Caco-2 (cell line): ENCODE measurements around the gene HTR1B. TPM values are rescaled to one million over a fixed set of nuclear protein-coding genes. Genes with fewer than 3 reads are reported as not detected.

Experiments used
- BruUV-seq: library from RNA; stranded (reverse); fragments of 400-500 nt; replicated peaks from 2 replicates; lab custom pipeline; 2021; lab: Mats Ljungman, UMichigan
- CTCF ChIA-PET: fragments of 300-600 bp; sonication (Branson Sonifier 250); formaldehyde crosslinking; loops from one replicate; lab custom pipeline; 2022; ENCODE audit warnings: antibody characterized with exemption; lab: Charles Lee
- POLR2A ChIA-PET: fragments of 300-600 bp; sonication (Branson Sonifier 250); formaldehyde crosslinking; loops from one replicate; lab custom pipeline; 2022; ENCODE audit warnings: antibody characterized with exemption; lab: Charles Lee
- DNase-seq, 2 experiments: peaks; one replicate each; pipeline versions ENCODE4 v3.0.0 to v3.0.0-alpha.2; 2020 to 2022
- H3K27me3 ChIP-seq: replicated peaks from 2 replicates; pipeline ENCODE4 v1.6.0; 2011; ENCODE audit warnings: low read length; ENCODE audit not compliant: control insufficient read depth, insufficient read depth
- H3K36me3 ChIP-seq: 2 replicates; pipeline ENCODE4 v1.5.1; 2011; ENCODE audit warnings: low read length; ENCODE audit not compliant: control insufficient read depth, insufficient read depth
- H3K4me1 ChIP-seq: fragments of 250-450 bp; sonication (Bioruptor Pico); 2 replicates; pipeline ENCODE4 v1.5.1; 2020; ENCODE audit warnings: mild to moderate bottlenecking
- H3K4me3 ChIP-seq: 2 replicates; pipeline ENCODE4 v1.5.1; 2011; ENCODE audit warnings: low read depth, mild to moderate bottlenecking, control low read depth, low read length
- H3K9me3 ChIP-seq: fragments of 250-450 bp; sonication (Bioruptor Pico); 2 replicates; pipeline ENCODE4 v1.5.1; 2020; ENCODE audit warnings: mild to moderate bottlenecking, moderate library complexity
- H3K27ac Mint-ChIP-seq: one replicate; pipeline ENCODE4 v1.8.0; 2022; ENCODE audit warnings: mixed read lengths; ENCODE audit not compliant: unreplicated experiment
- H3K27me3 Mint-ChIP-seq: one replicate; pipeline ENCODE4 v1.8.0; 2022; ENCODE audit warnings: mixed read lengths; ENCODE audit not compliant: insufficient read depth, unreplicated experiment
- H3K36me3 Mint-ChIP-seq: one replicate; pipeline ENCODE4 v1.8.0; 2022; ENCODE audit warnings: mild to moderate bottlenecking, mixed read lengths; ENCODE audit not compliant: insufficient read depth, unreplicated experiment
- H3K4me1 Mint-ChIP-seq: one replicate; pipeline ENCODE4 v1.8.0; 2022; ENCODE audit warnings: low read depth, mixed read lengths; ENCODE audit not compliant: unreplicated experiment
- H3K4me3 Mint-ChIP-seq: one replicate; pipeline ENCODE4 v1.8.0; 2022; ENCODE audit warnings: mild to moderate bottlenecking, moderate library complexity, mixed read lengths; ENCODE audit not compliant: unreplicated experiment
- H3K9me3 Mint-ChIP-seq: one replicate; pipeline ENCODE4 v1.8.0; 2022; ENCODE audit warnings: mixed read lengths; ENCODE audit not compliant: unreplicated experiment
- intact Hi-C: fragments of 100-400 bp; cut with micrococcal nuclease; formaldehyde crosslinking; loops from one replicate; pipeline ENCODE4 v1.10.0; 2022; ENCODE audit not compliant: unreplicated experiment
- total RNA-seq: library from RNA; stranded (reverse); gene quantifications from 2 replicates; pipeline ENCODE4 v1.2.3, GENCODE V29; 2022
- TF ChIP-seq, protein P1 (sequence below), 2 experiments: fragments of 200-600 bp in 1 of 2; IDR thresholded peaks; 1 replicate in 1 of 2; 2 replicates in 1 of 2; pipeline versions ENCODE4 v1.5.1 to v1.8.0; 2011 to 2022; ENCODE audit warnings: antibody characterized with exemption in 1 of 2, control low read depth in 1 of 2, inconsistent platforms in 1 of 2, low read depth in 1 of 2, low read length in 1 of 2, mild to moderate bottlenecking in 1 of 2, moderate library complexity in 1 of 2; ENCODE audit not compliant: insufficient read depth in 1 of 2, severe bottlenecking in 1 of 2, unreplicated experiment in 1 of 2

Gene HTR1B
- total RNA-seq, 1 experiment from 2014 or later: not detected

DNA sequence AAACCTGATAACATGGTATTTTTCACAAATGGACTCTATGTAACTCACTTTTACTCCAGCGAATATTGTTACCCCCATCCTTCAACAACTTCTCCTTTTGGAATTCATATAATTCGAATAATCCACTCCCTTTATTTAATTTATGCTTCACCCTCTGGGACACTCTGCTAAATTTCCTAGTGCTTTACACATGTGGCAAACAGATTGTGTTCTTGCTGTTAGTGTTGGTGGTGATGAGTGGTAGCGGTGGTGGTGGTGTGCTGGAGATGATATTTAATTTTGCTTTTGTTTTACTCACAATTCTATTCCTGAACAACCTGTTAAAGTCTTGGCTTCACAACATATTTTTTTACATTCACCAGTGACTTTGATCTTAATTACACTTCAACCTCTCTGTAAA lies 32.8 kb downstream of the HTR1B start:
- Mint-ChIP-seq H3K27ac (no peak overlapping the region), H3K9me3 (no peaks in the 10 kb centered on the region), H3K4me1 (no peaks in the 10 kb centered on the region), H3K27me3 (no peaks in the 10 kb centered on the region), H3K36me3 (no peaks in the 10 kb centered on the region), H3K4me3 (no peak overlapping the region)
- no peak for DNase-seq
- H3K4me1 ChIP-seq: no peaks in the 10 kb centered on the region
- BruUV-seq: no TSS peak
- no peak overlapping the region for H3K4me3 ChIP-seq
- H3K27me3 ChIP-seq: no peaks in the 10 kb centered on the region
- TF ChIP-seq, protein P1, sequence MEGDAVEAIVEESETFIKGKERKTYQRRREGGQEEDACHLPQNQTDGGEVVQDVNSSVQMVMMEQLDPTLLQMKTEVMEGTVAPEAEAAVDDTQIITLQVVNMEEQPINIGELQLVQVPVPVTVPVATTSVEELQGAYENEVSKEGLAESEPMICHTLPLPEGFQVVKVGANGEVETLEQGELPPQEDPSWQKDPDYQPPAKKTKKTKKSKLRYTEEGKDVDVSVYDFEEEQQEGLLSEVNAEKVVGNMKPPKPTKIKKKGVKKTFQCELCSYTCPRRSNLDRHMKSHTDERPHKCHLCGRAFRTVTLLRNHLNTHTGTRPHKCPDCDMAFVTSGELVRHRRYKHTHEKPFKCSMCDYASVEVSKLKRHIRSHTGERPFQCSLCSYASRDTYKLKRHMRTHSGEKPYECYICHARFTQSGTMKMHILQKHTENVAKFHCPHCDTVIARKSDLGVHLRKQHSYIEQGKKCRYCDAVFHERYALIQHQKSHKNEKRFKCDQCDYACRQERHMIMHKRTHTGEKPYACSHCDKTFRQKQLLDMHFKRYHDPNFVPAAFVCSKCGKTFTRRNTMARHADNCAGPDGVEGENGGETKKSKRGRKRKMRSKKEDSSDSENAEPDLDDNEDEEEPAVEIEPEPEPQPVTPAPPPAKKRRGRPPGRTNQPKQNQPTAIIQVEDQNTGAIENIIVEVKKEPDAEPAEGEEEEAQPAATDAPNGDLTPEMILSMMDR (IDR thresholded peaks at IDR 0.05; ENCODE audit: insufficient read depth in 1 of 2, low read depth in 1 of 2, low read length in 1 of 2, severe bottlenecking in 1 of 2, unreplicated experiment in 1 of 2): no peak
- ChIA-PET CTCF (no interaction called here), POLR2A (no interaction called here)
- no peaks in the 10 kb centered on the region for H3K36me3 ChIP-seq
- H3K9me3 ChIP-seq: no peaks in the 10 kb centered on the region
- intact Hi-C loops: no loop called here

DNA sequence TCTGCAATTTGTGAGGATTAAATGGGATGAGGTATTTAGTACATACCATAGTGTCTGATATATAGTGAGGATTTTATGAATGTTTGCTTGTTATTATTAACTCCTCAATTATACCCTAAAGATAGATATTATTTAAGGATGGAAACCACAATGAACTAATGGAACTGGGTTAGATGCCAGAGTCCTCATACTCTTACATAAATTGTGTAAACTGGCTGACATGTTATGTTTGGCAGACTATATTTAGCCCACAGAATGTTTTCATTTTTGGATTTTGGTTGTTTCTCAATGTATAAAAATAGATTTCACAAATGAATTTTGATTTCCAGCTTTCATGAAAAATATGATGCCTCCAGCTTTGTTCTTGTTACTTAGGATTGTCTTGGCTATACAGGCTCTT lies 37.6 kb downstream of the HTR1B start:
- no peak for DNase-seq
- H3K9me3 Mint-ChIP-seq: no peaks in the 10 kb centered on the region
- H3K36me3 ChIP-seq: no peaks in the 10 kb centered on the region
- ChIA-PET CTCF (no interaction called here), POLR2A (no interaction called here)
- BruUV-seq: no TSS peak
- H3K27me3 ChIP-seq: no peaks in the 10 kb centered on the region
- H3K4me3 Mint-ChIP-seq: no peak overlapping the region
- TF ChIP-seq, protein P1 (IDR thresholded peaks at IDR 0.05; ENCODE audit: insufficient read depth in 1 of 2, low read depth in 1 of 2, low read length in 1 of 2, severe bottlenecking in 1 of 2, unreplicated experiment in 1 of 2): no peak
- intact Hi-C loops: no loop called here
- H3K4me3 ChIP-seq: no peak overlapping the region
- no peaks in the 10 kb centered on the region for H3K27me3 Mint-ChIP-seq
- no peaks in the 10 kb centered on the region for H3K36me3 Mint-ChIP-seq
- H3K27ac Mint-ChIP-seq: no peak overlapping the region
- no peaks in the 10 kb centered on the region for H3K4me1 Mint-ChIP-seq
- no peaks in the 10 kb centered on the region for H3K4me1 ChIP-seq
- no peaks in the 10 kb centered on the region for H3K9me3 ChIP-seq

DNA sequence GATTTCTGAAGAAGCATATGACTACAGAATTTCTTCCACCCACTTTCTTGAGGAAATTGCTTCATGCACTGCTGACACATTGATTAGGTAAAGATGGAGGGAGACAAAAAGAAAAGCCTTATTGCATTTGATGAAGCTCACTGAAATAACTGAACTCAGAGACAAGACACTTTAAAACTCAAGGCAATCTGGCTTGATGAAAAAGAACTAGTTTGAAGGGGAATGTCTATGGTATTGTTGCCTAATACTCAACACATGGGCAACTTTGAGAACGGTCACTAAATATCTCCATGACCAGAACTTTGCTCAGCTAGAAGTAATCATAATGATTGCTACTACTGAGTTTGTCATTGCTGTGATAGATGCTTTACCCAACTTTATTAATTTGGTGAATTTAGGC lies 38.1 kb downstream of the HTR1B start:
- BruUV-seq: no TSS peak
- H3K9me3 ChIP-seq: no peaks in the 10 kb centered on the region
- Mint-ChIP-seq H3K4me1 (no peaks in the 10 kb centered on the region), H3K27me3 (no peaks in the 10 kb centered on the region), H3K36me3 (no peaks in the 10 kb centered on the region), H3K27ac (no peak overlapping the region), H3K9me3 (no peaks in the 10 kb centered on the region), H3K4me3 (no peak overlapping the region)
- no peaks in the 10 kb centered on the region for H3K4me1 ChIP-seq
- no peak for DNase-seq
- H3K27me3 ChIP-seq: no peaks in the 10 kb centered on the region
- H3K4me3 ChIP-seq: no peak overlapping the region
- TF ChIP-seq, protein P1 (IDR thresholded peaks at IDR 0.05; ENCODE audit: insufficient read depth in 1 of 2, low read depth in 1 of 2, low read length in 1 of 2, severe bottlenecking in 1 of 2, unreplicated experiment in 1 of 2): no peak
- intact Hi-C loops: no loop called here
- ChIA-PET POLR2A (no interaction called here), CTCF (no interaction called here)
- no peaks in the 10 kb centered on the region for H3K36me3 ChIP-seq
